HEK293 (cell line): Measurements from ENCODE around the gene MANSC4.

Experiments
- CTCF ChIA-PET: fragments of 350-600 bp; formaldehyde crosslinking; extraction: SDS; loops from one replicate; lab custom pipeline; 2021; ENCODE audit warnings: antibody characterized with exemption; lab: Yijun Ruan, JAX
- POLR2A ChIA-PET: fragments of 300-600 bp; formaldehyde crosslinking; extraction: SDS; loops from one replicate; lab custom pipeline; 2020; ENCODE audit warnings: antibody characterized with exemption, inconsistent platforms; lab: Yijun Ruan, JAX
- H3K27ac ChIP-seq: fragments of 200-500 bp; sonication (Bioruptor generic); 2 replicates; pipeline ENCODE4 v1.5.1; 2014; ENCODE audit warnings: low read depth, low read length, control low read depth, inconsistent platforms; ENCODE audit errors: extremely low read depth
- H3K36me3 ChIP-seq, 2 experiments: fragments of 200-500 bp in 1 of 2; sonication (Bioruptor generic) in 1 of 2; 1 replicate in 1 of 2; 2 replicates in 1 of 2; pipeline ENCODE4 v1.5.1; 2014 to 2017; ENCODE audit warnings: inconsistent platforms in 2 of 2, low read length in 2 of 2; ENCODE audit not compliant: control insufficient read depth in 2 of 2, insufficient read depth in 1 of 2
- H3K4me1 ChIP-seq: fragments of 200-500 bp; sonication (Bioruptor generic); 2 replicates; pipeline ENCODE4 v1.5.1; 2014; ENCODE audit warnings: mild to moderate bottlenecking, low read length, inconsistent platforms; ENCODE audit not compliant: control insufficient read depth, insufficient read depth
- H3K4me3 ChIP-seq: 2 replicates; pipeline ENCODE4 v1.5.1; 2011; ENCODE audit warnings: low read depth, mild to moderate bottlenecking, control low read depth, low read length, moderate library complexity
- H3K9me3 ChIP-seq: fragments of 200-500 bp; sonication (Bioruptor generic); 2 replicates; pipeline ENCODE4 v1.5.1; 2014; ENCODE audit warnings: low read depth, low read length, inconsistent platforms; ENCODE audit not compliant: control insufficient read depth, insufficient read depth
- GLIS1 ChIP-seq: fragments of 450-650 bp; formaldehyde crosslinking; IDR thresholded peaks from 2 replicates; pipeline ENCODE4 v1.5.1; 2016; ENCODE audit warnings: missing biosample characterization, missing genetic modification characterization
- HIC1 ChIP-seq: fragments of 450-650 bp; formaldehyde crosslinking; IDR thresholded peaks from 2 replicates; pipeline ENCODE4 v1.5.1; 2016; ENCODE audit warnings: missing biosample characterization, missing genetic modification characterization
- HOXA7 ChIP-seq: sonication (generic); formaldehyde crosslinking; IDR thresholded peaks from 2 replicates; pipeline ENCODE4 v1.8.1; 2022; ENCODE audit warnings: missing genetic modification reagents, borderline replicate concordance
- HOXC10 ChIP-seq: sonication (generic); formaldehyde crosslinking; IDR thresholded peaks from 2 replicates; pipeline ENCODE4 v1.8.1; 2023; ENCODE audit warnings: mild to moderate bottlenecking, missing genetic modification reagents
- PRDM2 ChIP-seq: fragments of 450-650 bp; formaldehyde crosslinking; IDR thresholded peaks from 2 replicates; pipeline ENCODE4 v1.5.1; 2016; ENCODE audit warnings: missing biosample characterization, missing genetic modification characterization, borderline replicate concordance
- RBAK ChIP-seq: fragments of 450-650 bp; formaldehyde crosslinking; IDR thresholded peaks from 2 replicates; pipeline ENCODE4 v1.5.1; 2016; ENCODE audit warnings: missing biosample characterization, missing genetic modification characterization
- SP2 ChIP-seq: fragments of 450-650 bp; formaldehyde crosslinking; IDR thresholded peaks from 2 replicates; pipeline ENCODE4 v1.5.1; 2016; ENCODE audit warnings: missing biosample characterization, missing genetic modification characterization
- TCF7L2 ChIP-seq: IDR thresholded peaks from 2 replicates; pipeline ENCODE4 v1.6.1; 2011; ENCODE audit warnings: low read depth, mild to moderate bottlenecking, inconsistent platforms, low read length, moderate library complexity, borderline replicate concordance
- ZBTB26 ChIP-seq: fragments of 450-650 bp; formaldehyde crosslinking; optimal IDR thresholded peaks from 2 replicates; pipeline ENCODE3; 2016; ENCODE audit warnings: missing biosample characterization, mild to moderate bottlenecking, missing genetic modification characterization
- ZNF140 ChIP-seq: fragments of 450-650 bp; formaldehyde crosslinking; IDR thresholded peaks from 2 replicates; pipeline ENCODE4 v1.5.1; 2016; ENCODE audit warnings: missing biosample characterization, missing genetic modification characterization
- ZNF221 ChIP-seq: fragments of 450-650 bp; formaldehyde crosslinking; IDR thresholded peaks from 2 replicates; pipeline ENCODE4 v1.5.1; 2017; ENCODE audit warnings: missing biosample characterization, missing genetic modification characterization, borderline replicate concordance
- ZNF23 ChIP-seq: fragments of 450-650 bp; formaldehyde crosslinking; IDR thresholded peaks from 2 replicates; pipeline ENCODE4 v1.5.1; 2016; ENCODE audit warnings: missing biosample characterization, missing genetic modification characterization, borderline replicate concordance
- ZNF266 ChIP-seq: fragments of 450-650 bp; formaldehyde crosslinking; IDR thresholded peaks from 2 replicates; pipeline ENCODE4 v1.5.1; 2016; ENCODE audit warnings: missing biosample characterization, missing genetic modification characterization, low read depth
- ZNF324 ChIP-seq: fragments of 450-650 bp; formaldehyde crosslinking; IDR thresholded peaks from 2 replicates; pipeline ENCODE4 v1.5.1; 2016; ENCODE audit warnings: missing biosample characterization, missing genetic modification characterization
- ZNF394 ChIP-seq: fragments of 450-650 bp; formaldehyde crosslinking; IDR thresholded peaks from 2 replicates; pipeline ENCODE4 v1.5.1; 2016; ENCODE audit warnings: missing biosample characterization, missing genetic modification characterization, mild to moderate bottlenecking, moderate library complexity, borderline replicate concordance
- ZNF510 ChIP-seq: fragments of 450-650 bp; formaldehyde crosslinking; IDR thresholded peaks from 2 replicates; pipeline ENCODE4 v1.5.1; 2018; ENCODE audit warnings: mild to moderate bottlenecking, missing genetic modification characterization, missing biosample characterization; ENCODE audit not compliant: insufficient replicate concordance
- ZNF530 ChIP-seq: fragments of 450-650 bp; formaldehyde crosslinking; IDR thresholded peaks from 2 replicates; pipeline ENCODE4 v1.5.1; 2016; ENCODE audit warnings: low read depth, missing biosample characterization, missing genetic modification characterization
- ZNF654 ChIP-seq: fragments of 450-650 bp; formaldehyde crosslinking; IDR thresholded peaks from 2 replicates; pipeline ENCODE4 v1.5.1; 2016; ENCODE audit warnings: low read depth, missing biosample characterization, missing genetic modification characterization
- ZNF707 ChIP-seq: fragments of 450-650 bp; formaldehyde crosslinking; IDR thresholded peaks from 2 replicates; pipeline ENCODE4 v1.5.1; 2016; ENCODE audit warnings: missing biosample characterization, missing genetic modification characterization
- TF ChIP-seq, protein P1 (sequence below): fragments of 450-650 bp; formaldehyde crosslinking; IDR thresholded peaks from 2 replicates; pipeline ENCODE4 v1.5.1; 2017; ENCODE audit warnings: missing biosample characterization, missing genetic modification characterization
- TF ChIP-seq, protein P2 (sequence below): fragments of 450-650 bp; formaldehyde crosslinking; IDR thresholded peaks from 2 replicates; pipeline ENCODE4 v1.5.1; 2016; ENCODE audit warnings: missing biosample characterization, missing genetic modification characterization

Gene MANSC4

GRCh38 chr12:27766587-27766986 lies 13.4 kb downstream of the MANSC4 start:
- no peaks in the 10 kb centered on the region for H3K36me3 ChIP-seq
- CTCF ChIA-PET, result no interaction called here
- TF ChIP-seq ZNF510 (no peak), PRDM2 (tag by site-specific recombination) (no peak), ZNF221 (tag by site-specific recombination) (no peak), ZNF394 (no peak), ZNF140 (tag by site-specific recombination) (no peak), TCF7L2 (no peak), ZNF324 (no peak), RBAK (no peak), HOXA7 (CRISPR knock-in tag) (no peak), ZNF654 (tag by site-specific recombination) (no peak), ZNF530 (tag by site-specific recombination) (no peak), ZNF23 (tag by site-specific recombination) (no peak), HOXC10 (CRISPR knock-in tag) (no peak), ZNF266 (no peak)
- TF ChIP-seq, protein P1, sequence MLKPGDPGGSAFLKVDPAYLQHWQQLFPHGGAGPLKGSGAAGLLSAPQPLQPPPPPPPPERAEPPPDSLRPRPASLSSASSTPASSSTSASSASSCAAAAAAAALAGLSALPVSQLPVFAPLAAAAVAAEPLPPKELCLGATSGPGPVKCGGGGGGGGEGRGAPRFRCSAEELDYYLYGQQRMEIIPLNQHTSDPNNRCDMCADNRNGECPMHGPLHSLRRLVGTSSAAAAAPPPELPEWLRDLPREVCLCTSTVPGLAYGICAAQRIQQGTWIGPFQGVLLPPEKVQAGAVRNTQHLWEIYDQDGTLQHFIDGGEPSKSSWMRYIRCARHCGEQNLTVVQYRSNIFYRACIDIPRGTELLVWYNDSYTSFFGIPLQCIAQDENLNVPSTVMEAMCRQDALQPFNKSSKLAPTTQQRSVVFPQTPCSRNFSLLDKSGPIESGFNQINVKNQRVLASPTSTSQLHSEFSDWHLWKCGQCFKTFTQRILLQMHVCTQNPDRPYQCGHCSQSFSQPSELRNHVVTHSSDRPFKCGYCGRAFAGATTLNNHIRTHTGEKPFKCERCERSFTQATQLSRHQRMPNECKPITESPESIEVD (tag by site-specific recombination), result no peak
- TF ChIP-seq, protein P2, sequence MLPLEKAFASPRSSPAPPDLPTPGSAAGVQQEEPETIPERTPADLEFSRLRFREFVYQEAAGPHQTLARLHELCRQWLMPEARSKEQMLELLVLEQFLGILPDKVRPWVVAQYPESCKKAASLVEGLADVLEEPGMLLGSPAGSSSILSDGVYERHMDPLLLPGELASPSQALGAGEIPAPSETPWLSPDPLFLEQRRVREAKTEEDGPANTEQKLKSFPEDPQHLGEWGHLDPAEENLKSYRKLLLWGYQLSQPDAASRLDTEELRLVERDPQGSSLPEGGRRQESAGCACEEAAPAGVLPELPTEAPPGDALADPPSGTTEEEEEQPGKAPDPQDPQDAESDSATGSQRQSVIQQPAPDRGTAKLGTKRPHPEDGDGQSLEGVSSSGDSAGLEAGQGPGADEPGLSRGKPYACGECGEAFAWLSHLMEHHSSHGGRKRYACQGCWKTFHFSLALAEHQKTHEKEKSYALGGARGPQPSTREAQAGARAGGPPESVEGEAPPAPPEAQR (tag by site-specific recombination), result no peak
- no peak overlapping the region for H3K4me3 ChIP-seq
- POLR2A ChIA-PET, result interaction anchor here (0.9 kb wide), 1 partner anchor 13 kb away, joined by 3 read pairs; the partner anchor contains the start of genes KLHL42 and MANSC4
- H3K27ac ChIP-seq, result no peak overlapping the region
- peaks cover 7% of the 10 kb centered on the region for H3K4me1 ChIP-seq
- no peaks in the 10 kb centered on the region for H3K9me3 ChIP-seq

GRCh38 chr12:27762757-27763156 lies 17.3 kb downstream of the MANSC4 start:
- H3K4me3 ChIP-seq, result no peak overlapping the region
- ChIA-PET CTCF (no interaction called here), POLR2A (no interaction called here)
- peaks cover 0 to 4% of the 10 kb centered on the region in 2 experiments; a peak in 1 of 3 replicates for H3K36me3 ChIP-seq
- H3K9me3 ChIP-seq, result no peaks in the 10 kb centered on the region
- no peaks in the 10 kb centered on the region for H3K4me1 ChIP-seq
- no peak overlapping the region for H3K27ac ChIP-seq
- TF ChIP-seq ZBTB26, result no peak
- TF ChIP-seq GLIS1 (tag by site-specific recombination), result no peak
- TF ChIP-seq, protein P2 (tag by site-specific recombination), result no peak
- no peak for TF ChIP-seq HIC1 (tag by site-specific recombination)
- no peak for TF ChIP-seq ZNF324
- no peak for TF ChIP-seq ZNF707
- no peak for TF ChIP-seq SP2 (tag by site-specific recombination)
